GM10248 (cell line): ENCODE results near the gene KRTAP12-2.

Source experiments
- CTCF ChIA-PET: fragments of 300-600 bp; sonication (Branson Sonifier 250); formaldehyde crosslinking; extraction: SDS; loops from one replicate; lab custom pipeline; 2021; ENCODE audit warnings: antibody characterized with exemption; lab: Yijun Ruan, JAX
- POLR2A ChIA-PET: fragments of 350-650 bp; sonication (Branson Sonifier 250); formaldehyde crosslinking; extraction: SDS; loops from one replicate; lab custom pipeline; 2020; ENCODE audit warnings: antibody characterized with exemption; lab: Yijun Ruan, JAX
- DNase-seq: peaks from one replicate; pipeline ENCODE4 v3.0.0; 2012; ENCODE audit errors: extremely low spot score
- CTCF ChIP-seq: IDR thresholded peaks from 2 replicates; pipeline ENCODE4 v1.5.1; 2012; ENCODE audit warnings: mild to moderate bottlenecking, low read depth; ENCODE audit errors: extremely low read depth, missing control alignments, control extremely low read depth

KRTAP12-2 gene

GRCh38 chr21:44708213-44708865 is 41.6 kb upstream of the KRTAP12-2 start:
- ChIA-PET POLR2A (no interaction called here), CTCF (no interaction called here)
- DNase-seq, result no peak
- no peak for TF ChIP-seq CTCF

GRCh38 chr21:44706706-44707581 is 40.2 kb upstream of the KRTAP12-2 start:
- ChIA-PET POLR2A (no interaction called here), CTCF (no interaction called here)
- no peak for DNase-seq
- TF ChIP-seq CTCF, result no peak

GRCh38 chr21:44706026-44706705 is 39.4 kb upstream of the KRTAP12-2 start:
- ChIA-PET CTCF (no interaction called here), POLR2A (no interaction called here)
- no peak for DNase-seq
- no peak for TF ChIP-seq CTCF

- POLR2A ChIA-PET, result no interaction called here
- no peak for DNase-seq
- CTCF ChIA-PET, result interaction anchor here (1.5 kb wide), 1 partner anchor 89 kb away, joined by 3 read pairs; no protein-coding TSS in a partner anchor
- no peak for TF ChIP-seq CTCF
These were observed 37.9 kb upstream of the KRTAP12-2 start for GRCh38 chr21:44704636-44705001.

GRCh38 chr21:44703731-44704635 is 37.3 kb upstream of the KRTAP12-2 start:
- DNase-seq, result no peak
- ChIA-PET CTCF (interaction anchor here (1.5 kb wide), 1 partner anchor 89 kb away, joined by 3 read pairs; no protein-coding TSS in a partner anchor), POLR2A (no interaction called here)
- TF ChIP-seq CTCF, result no peak
